K562 (cell line): ENCODE results near the gene SHLD1. TPM values are rescaled to one million over a fixed set of nuclear protein-coding genes. Genes with fewer than 3 reads are reported as not detected.

Experiments used
- ATAC-seq: fragments of 200-7000 bp; cut with Tn5 transposase; 3 replicates; pipeline ENCODE4 v1.9.1; 2020; ENCODE audit warnings: moderate library complexity
- BruUV-seq: library from RNA; stranded (reverse); fragments of 400-500 nt; replicated peaks from 2 replicates; lab custom pipeline; 2021; lab: Mats Ljungman, UMichigan
- CTCF ChIA-PET: fragments of 300-600 bp; formaldehyde crosslinking; extraction: SDS; loops from one replicate; lab custom pipeline; 2021; ENCODE audit warnings: low intra/inter-chr PET ratio; lab: Yijun Ruan, JAX
- POLR2A ChIA-PET: fragments of 300-600, 350-650 bp; sonication (Branson Sonifier 250); formaldehyde crosslinking; extraction: SDS; loops from one replicate; lab custom pipeline; 2021; ENCODE audit warnings: antibody characterized with exemption, inconsistent platforms; lab: Yijun Ruan, JAX
- DNase-seq, 4 experiments: peaks; one replicate each; pipeline versions ENCODE4 v3.0.0 to v3.0.0-alpha.2; 2011 to 2018; ENCODE audit warnings: low spot score in 3 of 4, mixed read lengths in 3 of 4; ENCODE audit errors: extremely low read depth in 1 of 4
- FAIRE-seq: peaks from 2 replicates; lab custom pipeline; 2011; peaks lifted over from hg19 to GRCh38; lab: Jason Lieb, UNC
- H2AFZ ChIP-seq: 2 replicates; pipeline ENCODE4 v1.6.0; 2011; ENCODE audit warnings: low read depth, low read length, control low read depth, inconsistent platforms
- H3K27ac ChIP-seq: fragments of 200-600 bp; 3 replicates; pipeline ENCODE4 v1.8.0; 2011; ENCODE audit warnings: low read depth, mild to moderate bottlenecking, control low read depth, inconsistent platforms, low read length, moderate library complexity, mixed read lengths; ENCODE audit errors: extremely low read depth
- H3K27me3 ChIP-seq, 2 experiments: fragments of 300-600 bp in 1 of 2; 2 replicates in 1 of 2; 3 replicates in 1 of 2; pipeline versions ENCODE4 v1.6.0 to v1.8.0; 2011; ENCODE audit warnings: inconsistent platforms in 2 of 2, low read length in 2 of 2, mild to moderate bottlenecking in 1 of 2, mixed read lengths in 1 of 2, moderate library complexity in 1 of 2; ENCODE audit not compliant: control insufficient read depth in 2 of 2, insufficient read depth in 2 of 2
- H3K36me3 ChIP-seq: fragments of 300-600 bp; 3 replicates; pipeline ENCODE4 v1.8.0; 2011; ENCODE audit warnings: mild to moderate bottlenecking, low read length, inconsistent platforms; ENCODE audit not compliant: control insufficient read depth, insufficient read depth
- H3K4me1 ChIP-seq, 2 experiments: fragments of 200-600 bp in 1 of 2; replicated peaks in 1 of 2; 2 replicates in 1 of 2; 3 replicates in 1 of 2; pipeline versions ENCODE4 v1.5.1 to v1.8.0; 2011; ENCODE audit warnings: inconsistent platforms in 2 of 2, low read length in 2 of 2, mild to moderate bottlenecking in 1 of 2, mixed read lengths in 1 of 2, moderate library complexity in 1 of 2; ENCODE audit not compliant: control insufficient read depth in 2 of 2, insufficient read depth in 2 of 2
- H3K4me2 ChIP-seq: 2 replicates; pipeline ENCODE4 v1.6.1; 2011; ENCODE audit warnings: low read length, control low read depth, inconsistent platforms, mixed read lengths; ENCODE audit not compliant: insufficient read depth
- H3K4me3 ChIP-seq: fragments of 200-600 bp; sonication (generic), shearing (Covaris generic); 2 replicates; pipeline ENCODE4 v1.5.1; 2016; ENCODE audit warnings: control low read depth, inconsistent platforms
- H3K79me2 ChIP-seq: fragments of 200-600 bp; 3 replicates; pipeline ENCODE4 v1.8.0; 2011; ENCODE audit warnings: low read length, inconsistent platforms; ENCODE audit not compliant: control insufficient read depth, insufficient read depth
- H3K9ac ChIP-seq, 2 experiments: 2 replicates each; pipeline versions ENCODE4 v1.6.0 to v1.6.1; 2011; ENCODE audit warnings: low read depth in 2 of 2, low read length in 2 of 2, control low read depth in 1 of 2, inconsistent platforms in 1 of 2, mild to moderate bottlenecking in 1 of 2, mixed read lengths in 1 of 2; ENCODE audit not compliant: insufficient read depth in 1 of 2
- H3K9me1 ChIP-seq: one replicate; pipeline ENCODE4 v1.6.0; 2011; ENCODE audit warnings: inconsistent platforms, mild to moderate bottlenecking, low read length, moderate library complexity; ENCODE audit not compliant: control insufficient read depth, insufficient read depth
- H3K9me3 ChIP-seq: replicated peaks from 2 replicates; pipeline ENCODE4 v1.5.1; 2011; ENCODE audit warnings: low read depth, low read length, inconsistent platforms; ENCODE audit not compliant: control insufficient read depth, insufficient read depth
- H4K20me1 ChIP-seq: replicated peaks from 2 replicates; pipeline ENCODE4 v1.6.1; 2011; ENCODE audit warnings: low read length, inconsistent platforms, mixed read lengths; ENCODE audit not compliant: control insufficient read depth, insufficient read depth
- ASH1L ChIP-seq: fragments of 450-650 bp; IDR thresholded peaks from 2 replicates; pipeline ENCODE4 v1.6.1; 2018; ENCODE audit warnings: borderline replicate concordance, mild to moderate bottlenecking, low read depth; ENCODE audit not compliant: partially characterized antibody
- ATF1 ChIP-seq, 2 experiments: fragments of 450-650 bp in 1 of 2; IDR thresholded peaks; 2 replicates each; pipeline ENCODE4 v1.6.1; 2016; ENCODE audit warnings: missing compliant biosample characterization in 1 of 2, missing genetic modification characterization in 1 of 2
- MAFG ChIP-seq: fragments of 450-650 bp; conservative IDR thresholded peaks from 2 replicates; pipeline ENCODE4 v1.6.1; 2016; ENCODE audit warnings: missing genetic modification characterization, missing compliant biosample characterization
- NFE2L1 ChIP-seq: fragments of 450-650 bp; IDR thresholded peaks from 2 replicates; pipeline ENCODE4 v1.6.1; 2016; ENCODE audit warnings: missing genetic modification characterization, low read depth, mild to moderate bottlenecking, missing compliant biosample characterization, moderate library complexity, borderline replicate concordance
- NR2C1 ChIP-seq, 2 experiments: fragments of 450-650 bp; IDR thresholded peaks; 2 replicates each; pipeline ENCODE4 v1.6.1; 2017; ENCODE audit warnings: mild to moderate bottlenecking in 2 of 2, antibody characterized with exemption in 1 of 2, inconsistent platforms in 1 of 2, missing compliant biosample characterization in 1 of 2, missing genetic modification characterization in 1 of 2
- ZNF143 ChIP-seq: sonication (generic); formaldehyde crosslinking; IDR thresholded peaks from 2 replicates; pipeline ENCODE4 v1.9.0; 2022; ENCODE audit warnings: mild to moderate bottlenecking, missing genetic modification reagents
- ZNF239 ChIP-seq: fragments of 250-450 bp; sonication (Bioruptor Pico); IDR thresholded peaks from 2 replicates; pipeline ENCODE4 v1.4.0; 2020; ENCODE audit warnings: mild to moderate bottlenecking
- WGBS: fragments of 100-300 bp; shearing (Covaris generic); methylation state at CpG from one replicate; pipeline ENCODE4 v1.1.6; 2016; ENCODE audit warnings: low coverage, mixed read lengths; ENCODE audit not compliant: insufficient coverage; ENCODE audit errors: missing lambda C conversion rate; 5-methylcytosine and 5-hydroxymethylcytosine counted together
- in situ Hi-C: fragments of 300-500 bp; cut with MboI; formaldehyde crosslinking; loops from 4 replicates; pipeline ENCODE4 v1.15.0; 2018; ENCODE audit warnings: inconsistent platforms, mixed read lengths
- intact Hi-C: fragments of 100-400 bp; cut with micrococcal nuclease; formaldehyde crosslinking; loops from 2 replicates; pipeline ENCODE4 v1.14.2; 2022
- polyA plus RNA-seq, 8 experiments: library from polyadenylated mRNA; depleted of rRNA in 4 of 8; stranded (reverse) in 5 of 8; unstranded in 3 of 8; fragments of >200 nt; fragmentation: Nextera tagmentation in 2 of 8; fragmentation: Illumina TruSeq in 1 of 8; extraction: Ambion mirVana in 2 of 8; extraction: Trizol in 1 of 8; gene quantifications; 2 replicates each; pipeline versions ENCODE4 v1.2.1 to v1.2.3, GENCODE V29; 2011 to 2014; ENCODE audit warnings: inconsistent platforms in 1 of 8, missing spikeins in 1 of 8
- total RNA-seq, 7 experiments: library from RNA; depleted of rRNA in 6 of 7; stranded (reverse); fragments of >200 nt in 6 of 7; fragmentation: Illumina TruSeq in 2 of 7; extraction: Trizol in 2 of 7; gene quantifications; 2 replicates each; pipeline versions ENCODE4 v1.2.1 to v1.2.3, GENCODE V29; 2011 to 2021; ENCODE audit warnings: low replicate concordance in 1 of 7
- TF ChIP-seq, protein P1 (sequence below), 2 experiments: fragments of 450-650 bp in 1 of 2; sonication (generic) in 1 of 2; formaldehyde crosslinking; conservative IDR thresholded peaks; 2 replicates each; pipeline versions ENCODE4 v1.4.0 to v1.8.1; 2020 to 2022; ENCODE audit warnings: mild to moderate bottlenecking in 1 of 2, missing genetic modification reagents in 1 of 2

Gene SHLD1
- total and polyA plus RNA-seq, 9 of the 15 experiments (the other 6 are each of a cell fraction or from before 2014, with no cell fraction given) = 3.7 to 21.6 (median 8.2) TPM

DNA sequence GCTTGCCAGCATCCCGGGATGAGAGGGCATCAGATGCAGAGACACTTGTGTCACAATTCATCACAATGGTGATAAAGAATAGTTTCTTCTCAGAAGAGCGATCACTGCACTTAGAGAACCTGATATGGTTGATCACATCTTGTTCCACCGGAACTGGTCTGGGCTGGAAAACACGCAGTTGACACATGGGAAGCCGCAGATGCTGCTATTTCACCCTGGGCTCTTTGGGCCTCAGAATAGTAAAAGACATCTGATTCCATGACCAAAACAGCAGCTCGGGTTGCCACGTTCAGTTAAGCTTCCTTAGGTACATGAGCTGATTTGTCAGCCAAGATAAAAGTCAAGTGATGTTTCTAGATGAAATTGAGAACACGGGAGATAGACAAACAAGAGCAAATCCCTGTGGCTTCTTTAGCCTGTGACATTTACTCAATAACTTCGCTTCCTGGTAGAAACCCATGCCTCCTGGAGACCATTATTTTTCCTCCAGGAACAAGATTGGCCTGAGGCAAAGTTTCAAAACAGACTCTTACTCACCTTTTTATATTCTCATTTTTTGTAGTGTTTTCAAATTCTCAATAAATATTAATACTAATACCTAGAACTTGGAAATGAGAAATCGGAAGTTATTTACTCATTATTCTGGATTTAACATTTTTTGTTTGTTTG, 140.7 kb downstream of the SHLD1 start:
- Histone ChIP-seq H3K27me3 (peaks cover 7 to 29% of the 10 kb centered on the region in 2 experiments; a peak in 3 of 5 replicates), H3K4me2 (no peak overlapping the region), H3K27ac (no peak overlapping the region), H3K9ac (no peak overlapping the region), H4K20me1 (no peaks in the 10 kb centered on the region), H3K9me3 (no peaks in the 10 kb centered on the region), H3K36me3 (no peaks in the 10 kb centered on the region), H3K4me3 (no peak overlapping the region), H3K9me1 (no peaks in the 10 kb centered on the region), H2AFZ (no peak overlapping the region), H3K4me1 (no peaks in the 10 kb centered on the region), H3K79me2 (no peaks in the 10 kb centered on the region)
- WGBS = under 1% methylated on average over 9 of the region's 10 CpGs
- no TSS peak for BruUV-seq
- TF ChIP-seq ATF1 (CRISPR knock-in tag; IDR thresholded peaks at IDR 0.05) = no peak
- TF ChIP-seq ATF1 (tag; IDR thresholded peaks at IDR 0.05) = no peak
- no peak for TF ChIP-seq ZNF143 (CRISPR knock-in tag)
- TF ChIP-seq ASH1L = no peak
- ATAC-seq (no peak), DNase-seq (no peak), FAIRE-seq (no peak)
- ChIA-PET CTCF (no interaction called here), POLR2A (interaction anchor here (0.6 to 1.0 kb wide), 2 partner anchors 42 to 1197 kb away, joined by 3 read pairs; no protein-coding TSS in a partner anchor)
- in situ Hi-C loops = no loop called here
- intact Hi-C loops = no loop called here

- intact Hi-C loops (no loop called here), in situ Hi-C loops (no loop called here)
- Histone ChIP-seq H3K27me3 (peaks cover 7 to 12% of the 10 kb centered on the region in 2 experiments; a peak in 3 of 5 replicates), H3K79me2 (no peaks in the 10 kb centered on the region), H3K27ac (no peak overlapping the region), H3K36me3 (no peaks in the 10 kb centered on the region), H3K9ac (no peak overlapping the region), H3K9me3 (no peaks in the 10 kb centered on the region), H4K20me1 (no peaks in the 10 kb centered on the region), H2AFZ (no peak overlapping the region), H3K4me3 (no peak overlapping the region), H3K9me1 (no peaks in the 10 kb centered on the region), H3K4me2 (no peak overlapping the region), H3K4me1 (no peaks in the 10 kb centered on the region)
- TF ChIP-seq NFE2L1 (tag) (no peak), ZNF239 (CRISPR knock-in tag) (no peak), NR2C1 (IDR thresholded peaks at IDR 0.05) (no peak), NR2C1 (tag; IDR thresholded peaks at IDR 0.05) (no peak), MAFG (no peak)
- TF ChIP-seq, protein P1, sequence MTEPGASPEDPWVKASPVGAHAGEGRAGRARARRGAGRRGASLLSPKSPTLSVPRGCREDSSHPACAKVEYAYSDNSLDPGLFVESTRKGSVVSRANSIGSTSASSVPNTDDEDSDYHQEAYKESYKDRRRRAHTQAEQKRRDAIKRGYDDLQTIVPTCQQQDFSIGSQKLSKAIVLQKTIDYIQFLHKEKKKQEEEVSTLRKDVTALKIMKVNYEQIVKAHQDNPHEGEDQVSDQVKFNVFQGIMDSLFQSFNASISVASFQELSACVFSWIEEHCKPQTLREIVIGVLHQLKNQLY (CRISPR knock-in tag; conservative IDR thresholded peaks at IDR 0.05) = no peak
- no TSS peak for BruUV-seq
- FAIRE-seq (no peak), DNase-seq (no peak), ATAC-seq (no peak)
- 0% methylated on average over 3 of the region's 3 CpGs for WGBS
- CTCF ChIA-PET = no interaction called here
- POLR2A ChIA-PET = interaction anchor here (0.6 to 1.6 kb wide), 3 partner anchors 13 to 1078 kb away, joined by 3 read pairs; no protein-coding TSS in a partner anchor
Observed at GRCh38 chr20:5893052-5893451, 142.9 kb downstream of the SHLD1 start.
